ENCODE results near the gene TBPL2.
"Not testable (repeated sequence)": the region's sequence is repeated elsewhere in the genome, so short reads cannot be mapped to it uniquely, and the experiment has no call there.

Gene TBPL2

GRCh38 chr14:55470025-55470424, 29.6 kb upstream of the TBPL2 start:
- H3K4me3 ChIP-seq (ENCODE audit: low read length) = no peak overlapping the region
- no peak for DNase-seq (ENCODE audit: low read depth)
- TF ChIP-seq CTCF (conservative IDR thresholded peaks at IDR 0.05; ENCODE audit: low read length) = no peak

- no peak overlapping the region for H3K4me3 ChIP-seq (ENCODE audit: low read length)
- TF ChIP-seq CTCF (conservative IDR thresholded peaks at IDR 0.05; ENCODE audit: low read length) = no peak
- DNase-seq (ENCODE audit: low read depth) = no peak
These were observed 26.9 kb upstream of the TBPL2 start for GRCh38 chr14:55467307-55467706.

GRCh38 chr14:55458800-55459515, 18.5 kb upstream of the TBPL2 start:
- no peak for TF ChIP-seq CTCF (conservative IDR thresholded peaks at IDR 0.05; ENCODE audit: low read length)
- H3K4me3 ChIP-seq (ENCODE audit: low read length) = no peak overlapping the region
- DNase-seq (ENCODE audit: low read depth) = peak; percentile 22

GRCh38 chr14:55457496-55457895, 17.1 kb upstream of the TBPL2 start:
- H3K4me3 ChIP-seq (ENCODE audit: low read length) = no peak overlapping the region
- no peak for DNase-seq (ENCODE audit: low read depth)
- TF ChIP-seq CTCF (conservative IDR thresholded peaks at IDR 0.05; ENCODE audit: low read length) = no peak

GRCh38 chr14:55456411-55456810, 16.0 kb upstream of the TBPL2 start:
- not testable (repeated sequence) for DNase-seq (ENCODE audit: low read depth); H3K4me3 ChIP-seq (ENCODE audit: low read length)

GRCh38 chr14:55454264-55455002, 14.0 kb upstream of the TBPL2 start:
- no peak for TF ChIP-seq CTCF (conservative IDR thresholded peaks at IDR 0.05; ENCODE audit: low read length)
- peak; percentile 52 for DNase-seq (ENCODE audit: low read depth)
- no peak overlapping the region for H3K4me3 ChIP-seq (ENCODE audit: low read length)

- no peak overlapping the region for H3K4me3 ChIP-seq (ENCODE audit: low read length)
- TF ChIP-seq CTCF (conservative IDR thresholded peaks at IDR 0.05; ENCODE audit: low read length) = no peak
- no peak for DNase-seq (ENCODE audit: low read depth)
These were observed 11.5 kb upstream of the TBPL2 start for GRCh38 chr14:55451950-55452349.
